Measurements from ENCODE around the gene ACLY. TPM values are rescaled to one million over a fixed set of nuclear protein-coding genes. Genes with fewer than 3 reads are reported as not detected.
A peak's percentile ranks its signal among the peaks of the same experiment; 100 is the strongest.

ACLY gene
- total and polyA plus RNA-seq, 2 experiments from 2014 or later: 101 to 157 TPM

GRCh38 chr17:41871789-41872188, 47.0 kb downstream of the ACLY start:
- Histone ChIP-seq H3K9me2 (replicated peaks; ENCODE audit: insufficient read depth) (no peaks in the 10 kb centered on the region), H3K27ac (no peak overlapping the region), H3K9me3 (ENCODE audit: low read depth) (no peaks in the 10 kb centered on the region), H3K36me3 (replicated peaks; ENCODE audit: insufficient read depth, low read depth) (no peaks in the 10 kb centered on the region), H3K4me1 (ENCODE audit: insufficient read depth) (no peaks in the 10 kb centered on the region), H3K4me3 (no peak overlapping the region), H4K20me1 (ENCODE audit: insufficient read depth, poor library complexity, severe bottlenecking) (no peaks in the 10 kb centered on the region), H3K27me3 (no peaks in the 10 kb centered on the region), H2AFZ (no peak overlapping the region), H3K4me2 (no peak overlapping the region), H3K79me2 (no peaks in the 10 kb centered on the region)
- no peak for DNase-seq (ENCODE audit: low spot score)
- 96% methylated on average over 10 of the region's 10 CpGs for WGBS (ENCODE audit: low lambda C conversion rate, missing lambda C conversion rate)
- TF ChIP-seq EZH2phosphoT487 (IDR thresholded peaks at IDR 0.05; ENCODE audit: low read depth, severe bottlenecking, unreplicated experiment): no peak
- TF ChIP-seq CTCF (IDR thresholded peaks at IDR 0.05; ENCODE audit: poor library complexity): no peak
- TF ChIP-seq EZH2 (IDR thresholded peaks at IDR 0.05; ENCODE audit: borderline replicate concordance): no peak

- DNase-seq (ENCODE audit: low spot score): no peak
- H3K27ac ChIP-seq: no peak overlapping the region
- no peaks in the 10 kb centered on the region for H3K4me1 ChIP-seq (ENCODE audit: insufficient read depth)
- TF ChIP-seq CTCF (IDR thresholded peaks at IDR 0.05; ENCODE audit: poor library complexity) (no peak), EZH2 (IDR thresholded peaks at IDR 0.05; ENCODE audit: borderline replicate concordance) (no peak), EZH2phosphoT487 (IDR thresholded peaks at IDR 0.05; ENCODE audit: low read depth, severe bottlenecking, unreplicated experiment) (no peak)
- 89% methylated on average over 7 of the region's 7 CpGs for WGBS (ENCODE audit: low lambda C conversion rate, missing lambda C conversion rate)
- no peak overlapping the region for H2AFZ ChIP-seq
- H3K9me2 ChIP-seq (replicated peaks; ENCODE audit: insufficient read depth): no peaks in the 10 kb centered on the region
- H3K79me2 ChIP-seq: no peaks in the 10 kb centered on the region
- no peaks in the 10 kb centered on the region for H3K36me3 ChIP-seq (replicated peaks; ENCODE audit: insufficient read depth, low read depth)
- H3K27me3 ChIP-seq: no peaks in the 10 kb centered on the region
- no peak overlapping the region for H3K4me2 ChIP-seq
- H4K20me1 ChIP-seq (ENCODE audit: insufficient read depth, poor library complexity, severe bottlenecking): no peaks in the 10 kb centered on the region
- H3K4me3 ChIP-seq: no peak overlapping the region
- no peaks in the 10 kb centered on the region for H3K9me3 ChIP-seq (ENCODE audit: low read depth)
Observed at GRCh38 chr17:41870627-41871026, 48.1 kb downstream of the ACLY start.

GRCh38 chr17:41870097-41870496, 48.7 kb downstream of the ACLY start:
- H4K20me1 ChIP-seq (ENCODE audit: insufficient read depth, poor library complexity, severe bottlenecking): no peaks in the 10 kb centered on the region

More at GRCh38 chr17:41870097-41870496, 48.7 kb downstream of the ACLY start:
- no peaks in the 10 kb centered on the region for H3K9me3 ChIP-seq (ENCODE audit: low read depth)
- H3K4me1 ChIP-seq (ENCODE audit: insufficient read depth): no peaks in the 10 kb centered on the region
- 98% methylated on average over 2 of the region's 2 CpGs for WGBS (ENCODE audit: low lambda C conversion rate, missing lambda C conversion rate)
- no peaks in the 10 kb centered on the region for H3K79me2 ChIP-seq
- H3K4me2 ChIP-seq: no peak overlapping the region
- H3K27ac ChIP-seq: peak overlapping the region; percentile 42
- H3K4me3 ChIP-seq: no peak overlapping the region
- H3K9me2 ChIP-seq (replicated peaks; ENCODE audit: insufficient read depth): no peaks in the 10 kb centered on the region
- DNase-seq (ENCODE audit: low spot score): no peak
- H2AFZ ChIP-seq: no peak overlapping the region
- H3K27me3 ChIP-seq: no peaks in the 10 kb centered on the region
- TF ChIP-seq EZH2 (IDR thresholded peaks at IDR 0.05; ENCODE audit: borderline replicate concordance) (no peak), EZH2phosphoT487 (IDR thresholded peaks at IDR 0.05; ENCODE audit: low read depth, severe bottlenecking, unreplicated experiment) (no peak), CTCF (IDR thresholded peaks at IDR 0.05; ENCODE audit: poor library complexity) (no peak)
- no peaks in the 10 kb centered on the region for H3K36me3 ChIP-seq (replicated peaks; ENCODE audit: insufficient read depth, low read depth)
